K562 (cell line): ENCODE results near the gene TMEM209. TPM values are rescaled to one million over a fixed set of nuclear protein-coding genes. Genes with fewer than 3 reads are reported as not detected.

Experiments used
- ARID4B ChIP-seq: sonication (generic); formaldehyde crosslinking; IDR thresholded peaks from 2 replicates; pipeline ENCODE4 v1.8.0; 2022; ENCODE audit warnings: mild to moderate bottlenecking, missing genetic modification reagents
- CBFB ChIP-seq: sonication (generic); formaldehyde crosslinking; IDR thresholded peaks from 2 replicates; pipeline ENCODE4 v1.4.0; 2020; ENCODE audit warnings: mild to moderate bottlenecking, missing genetic modification reagents
- ETV5 ChIP-seq: sonication (generic); formaldehyde crosslinking; IDR thresholded peaks from 2 replicates; pipeline ENCODE4 v1.4.0; 2020; ENCODE audit warnings: low read depth, mild to moderate bottlenecking, missing genetic modification reagents
- NCOA1 ChIP-seq: fragments of 450-650 bp; IDR thresholded peaks from 2 replicates; pipeline ENCODE4 v1.6.1; 2016; ENCODE audit warnings: low read depth
- SETDB1 ChIP-seq: IDR thresholded peaks from one replicate; pipeline ENCODE4 v1.6.1; 2012; ENCODE audit warnings: low read length, control low read depth, inconsistent platforms
- TAL1 ChIP-seq: fragments of 450-650 bp; IDR thresholded peaks from 2 replicates; pipeline ENCODE4 v1.6.1; 2016; ENCODE audit warnings: mild to moderate bottlenecking
- TRIM24 ChIP-seq, 2 experiments: fragments of 450-650 bp; IDR thresholded peaks; 2 replicates each; pipeline ENCODE4 v1.6.1; 2016
- ZNF217 ChIP-seq: sonication (generic); formaldehyde crosslinking; IDR thresholded peaks from 2 replicates; pipeline ENCODE4 v1.8.0; 2022; ENCODE audit warnings: mild to moderate bottlenecking, missing genetic modification reagents
- ZNF239 ChIP-seq: fragments of 250-450 bp; sonication (Bioruptor Pico); IDR thresholded peaks from 2 replicates; pipeline ENCODE4 v1.4.0; 2020; ENCODE audit warnings: mild to moderate bottlenecking
- ZNF347 ChIP-seq: fragments of 450-650 bp; formaldehyde crosslinking; IDR thresholded peaks from 2 replicates; pipeline ENCODE4 v1.4.0; 2020; ENCODE audit warnings: low read depth, mild to moderate bottlenecking, moderate library complexity
- polyA plus RNA-seq, 8 experiments: library from polyadenylated mRNA; depleted of rRNA in 4 of 8; stranded (reverse) in 5 of 8; unstranded in 3 of 8; fragments of >200 nt; fragmentation: Nextera tagmentation in 2 of 8; fragmentation: Illumina TruSeq in 1 of 8; extraction: Ambion mirVana in 2 of 8; extraction: Trizol in 1 of 8; gene quantifications; 2 replicates each; pipeline versions ENCODE4 v1.2.1 to v1.2.3, GENCODE V29; 2011 to 2014; ENCODE audit warnings: inconsistent platforms in 1 of 8, missing spikeins in 1 of 8
- total RNA-seq, 7 experiments: library from RNA; depleted of rRNA in 6 of 7; stranded (reverse); fragments of >200 nt in 6 of 7; fragmentation: Illumina TruSeq in 2 of 7; extraction: Trizol in 2 of 7; gene quantifications; 2 replicates each; pipeline versions ENCODE4 v1.2.1 to v1.2.3, GENCODE V29; 2011 to 2021; ENCODE audit warnings: low replicate concordance in 1 of 7
- TF ChIP-seq, protein P1 (sequence below): sonication (generic); formaldehyde crosslinking; IDR thresholded peaks from 2 replicates; pipeline ENCODE4 v1.8.0; 2023; ENCODE audit warnings: missing genetic modification reagents, mild to moderate bottlenecking, borderline replicate concordance
- TF ChIP-seq, protein P2 (sequence below): fragments of 450-650 bp; IDR thresholded peaks from 2 replicates; pipeline ENCODE4 v1.7.1; 2018; ENCODE audit warnings: mild to moderate bottlenecking, low read depth; ENCODE audit not compliant: partially characterized antibody
- TF ChIP-seq, protein P3 (sequence below): fragments of 250-450 bp; sonication (Bioruptor Pico); IDR thresholded peaks from 2 replicates; pipeline ENCODE4 v1.5.0; 2021

TMEM209 gene
- total and polyA plus RNA-seq, 9 of the 15 experiments (the other 6 are each of a cell fraction or from before 2014, with no cell fraction given), result 36.8 to 116 (median 76.6) TPM

DNA sequence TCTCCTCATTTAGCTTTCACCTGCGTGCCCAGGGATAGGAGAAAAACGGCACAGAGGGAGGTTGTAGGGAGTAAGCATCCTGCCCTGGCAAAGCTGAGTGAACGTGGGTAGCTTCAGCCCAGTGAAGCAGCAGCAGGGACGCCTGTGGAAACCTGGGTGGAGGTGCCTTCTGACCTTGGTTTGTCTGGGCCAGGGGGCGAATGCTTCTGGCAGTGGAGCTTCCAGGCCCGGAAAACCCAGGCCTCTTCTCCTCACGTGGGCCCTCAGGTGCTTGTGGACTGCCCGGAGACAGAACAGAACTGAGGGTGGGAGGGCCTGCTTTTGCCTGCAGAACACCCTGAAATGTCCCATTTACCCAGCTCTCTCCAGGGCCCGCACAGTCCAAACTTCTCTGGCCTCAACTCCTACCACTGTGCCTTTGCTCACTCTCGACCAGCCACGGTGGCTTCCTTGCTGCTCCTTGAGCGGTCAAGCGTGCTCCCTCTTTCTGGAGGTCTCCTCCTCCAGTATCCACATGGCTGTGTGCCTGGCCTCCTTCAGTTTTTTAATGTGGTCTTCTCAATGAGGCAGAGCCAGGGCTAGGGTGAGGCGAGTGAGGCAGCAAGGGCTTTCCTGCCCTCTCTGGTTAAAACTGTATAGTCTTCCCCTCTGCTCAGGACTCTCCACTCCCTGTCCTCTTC, 62.4 kb downstream of the TMEM209 start (continued):
- TF ChIP-seq, protein P1, sequence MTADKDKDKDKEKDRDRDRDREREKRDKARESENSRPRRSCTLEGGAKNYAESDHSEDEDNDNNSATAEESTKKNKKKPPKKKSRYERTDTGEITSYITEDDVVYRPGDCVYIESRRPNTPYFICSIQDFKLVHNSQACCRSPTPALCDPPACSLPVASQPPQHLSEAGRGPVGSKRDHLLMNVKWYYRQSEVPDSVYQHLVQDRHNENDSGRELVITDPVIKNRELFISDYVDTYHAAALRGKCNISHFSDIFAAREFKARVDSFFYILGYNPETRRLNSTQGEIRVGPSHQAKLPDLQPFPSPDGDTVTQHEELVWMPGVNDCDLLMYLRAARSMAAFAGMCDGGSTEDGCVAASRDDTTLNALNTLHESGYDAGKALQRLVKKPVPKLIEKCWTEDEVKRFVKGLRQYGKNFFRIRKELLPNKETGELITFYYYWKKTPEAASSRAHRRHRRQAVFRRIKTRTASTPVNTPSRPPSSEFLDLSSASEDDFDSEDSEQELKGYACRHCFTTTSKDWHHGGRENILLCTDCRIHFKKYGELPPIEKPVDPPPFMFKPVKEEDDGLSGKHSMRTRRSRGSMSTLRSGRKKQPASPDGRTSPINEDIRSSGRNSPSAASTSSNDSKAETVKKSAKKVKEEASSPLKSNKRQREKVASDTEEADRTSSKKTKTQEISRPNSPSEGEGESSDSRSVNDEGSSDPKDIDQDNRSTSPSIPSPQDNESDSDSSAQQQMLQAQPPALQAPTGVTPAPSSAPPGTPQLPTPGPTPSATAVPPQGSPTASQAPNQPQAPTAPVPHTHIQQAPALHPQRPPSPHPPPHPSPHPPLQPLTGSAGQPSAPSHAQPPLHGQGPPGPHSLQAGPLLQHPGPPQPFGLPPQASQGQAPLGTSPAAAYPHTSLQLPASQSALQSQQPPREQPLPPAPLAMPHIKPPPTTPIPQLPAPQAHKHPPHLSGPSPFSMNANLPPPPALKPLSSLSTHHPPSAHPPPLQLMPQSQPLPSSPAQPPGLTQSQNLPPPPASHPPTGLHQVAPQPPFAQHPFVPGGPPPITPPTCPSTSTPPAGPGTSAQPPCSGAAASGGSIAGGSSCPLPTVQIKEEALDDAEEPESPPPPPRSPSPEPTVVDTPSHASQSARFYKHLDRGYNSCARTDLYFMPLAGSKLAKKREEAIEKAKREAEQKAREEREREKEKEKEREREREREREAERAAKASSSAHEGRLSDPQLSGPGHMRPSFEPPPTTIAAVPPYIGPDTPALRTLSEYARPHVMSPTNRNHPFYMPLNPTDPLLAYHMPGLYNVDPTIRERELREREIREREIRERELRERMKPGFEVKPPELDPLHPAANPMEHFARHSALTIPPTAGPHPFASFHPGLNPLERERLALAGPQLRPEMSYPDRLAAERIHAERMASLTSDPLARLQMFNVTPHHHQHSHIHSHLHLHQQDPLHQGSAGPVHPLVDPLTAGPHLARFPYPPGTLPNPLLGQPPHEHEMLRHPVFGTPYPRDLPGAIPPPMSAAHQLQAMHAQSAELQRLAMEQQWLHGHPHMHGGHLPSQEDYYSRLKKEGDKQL (CRISPR knock-in tag), result no peak
- no peak for TF ChIP-seq NCOA1
- no peak for TF ChIP-seq ZNF239 (CRISPR knock-in tag)
- TF ChIP-seq, protein P2, sequence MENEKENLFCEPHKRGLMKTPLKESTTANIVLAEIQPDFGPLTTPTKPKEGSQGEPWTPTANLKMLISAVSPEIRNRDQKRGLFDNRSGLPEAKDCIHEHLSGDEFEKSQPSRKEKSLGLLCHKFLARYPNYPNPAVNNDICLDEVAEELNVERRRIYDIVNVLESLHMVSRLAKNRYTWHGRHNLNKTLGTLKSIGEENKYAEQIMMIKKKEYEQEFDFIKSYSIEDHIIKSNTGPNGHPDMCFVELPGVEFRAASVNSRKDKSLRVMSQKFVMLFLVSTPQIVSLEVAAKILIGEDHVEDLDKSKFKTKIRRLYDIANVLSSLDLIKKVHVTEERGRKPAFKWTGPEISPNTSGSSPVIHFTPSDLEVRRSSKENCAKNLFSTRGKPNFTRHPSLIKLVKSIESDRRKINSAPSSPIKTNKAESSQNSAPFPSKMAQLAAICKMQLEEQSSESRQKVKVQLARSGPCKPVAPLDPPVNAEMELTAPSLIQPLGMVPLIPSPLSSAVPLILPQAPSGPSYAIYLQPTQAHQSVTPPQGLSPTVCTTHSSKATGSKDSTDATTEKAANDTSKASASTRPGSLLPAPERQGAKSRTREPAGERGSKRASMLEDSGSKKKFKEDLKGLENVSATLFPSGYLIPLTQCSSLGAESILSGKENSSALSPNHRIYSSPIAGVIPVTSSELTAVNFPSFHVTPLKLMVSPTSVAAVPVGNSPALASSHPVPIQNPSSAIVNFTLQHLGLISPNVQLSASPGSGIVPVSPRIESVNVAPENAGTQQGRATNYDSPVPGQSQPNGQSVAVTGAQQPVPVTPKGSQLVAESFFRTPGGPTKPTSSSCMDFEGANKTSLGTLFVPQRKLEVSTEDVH, result no peak
- TF ChIP-seq ARID4B, result peak; percentile 75
- no peak for TF ChIP-seq TRIM24 (IDR thresholded peaks at IDR 0.05)
- no peak for TF ChIP-seq CBFB (CRISPR knock-in tag)
- TF ChIP-seq ZNF217 (CRISPR knock-in tag), result no peak
- TF ChIP-seq, protein P3, sequence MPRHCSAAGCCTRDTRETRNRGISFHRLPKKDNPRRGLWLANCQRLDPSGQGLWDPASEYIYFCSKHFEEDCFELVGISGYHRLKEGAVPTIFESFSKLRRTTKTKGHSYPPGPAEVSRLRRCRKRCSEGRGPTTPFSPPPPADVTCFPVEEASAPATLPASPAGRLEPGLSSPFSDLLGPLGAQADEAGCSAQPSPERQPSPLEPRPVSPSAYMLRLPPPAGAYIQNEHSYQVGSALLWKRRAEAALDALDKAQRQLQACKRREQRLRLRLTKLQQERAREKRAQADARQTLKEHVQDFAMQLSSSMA (CRISPR knock-in tag), result no peak
- no peak for TF ChIP-seq ETV5 (CRISPR knock-in tag)
- TF ChIP-seq TAL1, result no peak
- peak; percentile 44 for TF ChIP-seq SETDB1
- TF ChIP-seq ZNF347, result no peak
